ENCODE results near the gene KRTAP5-8. TPM values are rescaled to one million over a fixed set of nuclear protein-coding genes. Genes with fewer than 3 reads are reported as not detected.

Gene KRTAP5-8
- total RNA-seq, 1 donor from 2014 or later, result not detected

GRCh38 chr11:71490731-71491390, 47.0 kb upstream of the KRTAP5-8 start:
- Histone ChIP-seq H3K36me3 (peaks cover 0 to 58% of the 10 kb centered on the region in 2 donors), H3K4me1 (no peaks in the 10 kb centered on the region), H3K9me3 (no peaks in the 10 kb centered on the region), H3K4me3 (no peak overlapping the region), H3K27me3 (no peaks in the 10 kb centered on the region), H3K27ac (no peak overlapping the region)
- intact Hi-C loops (cut with DNase I), result no loop called here
- no peak for DNase-seq (ENCODE audit: extremely low spot score in 2 of 2)
- TF ChIP-seq, protein P1, sequence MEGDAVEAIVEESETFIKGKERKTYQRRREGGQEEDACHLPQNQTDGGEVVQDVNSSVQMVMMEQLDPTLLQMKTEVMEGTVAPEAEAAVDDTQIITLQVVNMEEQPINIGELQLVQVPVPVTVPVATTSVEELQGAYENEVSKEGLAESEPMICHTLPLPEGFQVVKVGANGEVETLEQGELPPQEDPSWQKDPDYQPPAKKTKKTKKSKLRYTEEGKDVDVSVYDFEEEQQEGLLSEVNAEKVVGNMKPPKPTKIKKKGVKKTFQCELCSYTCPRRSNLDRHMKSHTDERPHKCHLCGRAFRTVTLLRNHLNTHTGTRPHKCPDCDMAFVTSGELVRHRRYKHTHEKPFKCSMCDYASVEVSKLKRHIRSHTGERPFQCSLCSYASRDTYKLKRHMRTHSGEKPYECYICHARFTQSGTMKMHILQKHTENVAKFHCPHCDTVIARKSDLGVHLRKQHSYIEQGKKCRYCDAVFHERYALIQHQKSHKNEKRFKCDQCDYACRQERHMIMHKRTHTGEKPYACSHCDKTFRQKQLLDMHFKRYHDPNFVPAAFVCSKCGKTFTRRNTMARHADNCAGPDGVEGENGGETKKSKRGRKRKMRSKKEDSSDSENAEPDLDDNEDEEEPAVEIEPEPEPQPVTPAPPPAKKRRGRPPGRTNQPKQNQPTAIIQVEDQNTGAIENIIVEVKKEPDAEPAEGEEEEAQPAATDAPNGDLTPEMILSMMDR (IDR thresholded peaks at IDR 0.05), result no peak
- no peak for TF ChIP-seq POLR2A (IDR thresholded peaks at IDR 0.05)
- TF ChIP-seq POLR2AphosphoS5 (IDR thresholded peaks at IDR 0.05; ENCODE audit: insufficient read depth in 1 of 2, low read depth in 1 of 2), result no peak

DNA sequence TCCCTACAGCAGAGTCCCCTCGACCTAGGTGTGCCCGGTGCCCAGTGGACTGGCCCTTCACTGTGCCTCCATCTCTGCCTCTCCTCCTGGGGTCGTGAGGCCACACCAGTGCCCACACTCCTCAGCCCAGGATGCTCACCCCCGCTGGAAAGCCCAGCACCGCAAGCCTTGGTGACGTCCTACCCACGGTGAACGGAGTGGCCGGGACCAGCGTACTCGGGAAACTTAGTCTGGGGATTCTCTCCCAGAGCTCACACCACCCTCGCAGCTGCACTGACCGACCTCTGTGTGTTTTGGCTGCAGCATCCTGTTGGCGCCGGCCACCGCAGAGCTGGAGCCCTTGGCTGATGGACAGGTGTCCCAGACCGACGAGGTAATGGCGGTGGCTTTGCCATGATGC, 46.3 kb upstream of the KRTAP5-8 start:
- Histone ChIP-seq H3K27me3 (no peaks in the 10 kb centered on the region), H3K36me3 (peaks cover 0 to 57% of the 10 kb centered on the region in 2 donors), H3K4me3 (no peak overlapping the region), H3K4me1 (no peaks in the 10 kb centered on the region), H3K27ac (no peak overlapping the region), H3K9me3 (no peaks in the 10 kb centered on the region)
- no peak for TF ChIP-seq POLR2AphosphoS5 (IDR thresholded peaks at IDR 0.05; ENCODE audit: insufficient read depth in 1 of 2, low read depth in 1 of 2)
- TF ChIP-seq, protein P1 (IDR thresholded peaks at IDR 0.05), result no peak
- no peak for TF ChIP-seq POLR2A (IDR thresholded peaks at IDR 0.05)
- no peak for DNase-seq (ENCODE audit: extremely low spot score in 2 of 2)
- intact Hi-C loops (cut with DNase I), result no loop called here

GRCh38 chr11:71491940-71492339, 45.9 kb upstream of the KRTAP5-8 start:
- Histone ChIP-seq H3K36me3 (peaks cover 0 to 61% of the 10 kb centered on the region in 2 donors), H3K27me3 (no peaks in the 10 kb centered on the region), H3K27ac (no peak overlapping the region), H3K4me3 (no peak overlapping the region), H3K9me3 (no peaks in the 10 kb centered on the region), H3K4me1 (no peaks in the 10 kb centered on the region)
- DNase-seq (ENCODE audit: extremely low spot score in 2 of 2), result no peak
- TF ChIP-seq POLR2A (IDR thresholded peaks at IDR 0.05), result no peak
- no peak for TF ChIP-seq POLR2AphosphoS5 (IDR thresholded peaks at IDR 0.05; ENCODE audit: insufficient read depth in 1 of 2, low read depth in 1 of 2)
- TF ChIP-seq, protein P1 (IDR thresholded peaks at IDR 0.05), result no peak
- intact Hi-C loops (cut with DNase I), result no loop called here

DNA sequence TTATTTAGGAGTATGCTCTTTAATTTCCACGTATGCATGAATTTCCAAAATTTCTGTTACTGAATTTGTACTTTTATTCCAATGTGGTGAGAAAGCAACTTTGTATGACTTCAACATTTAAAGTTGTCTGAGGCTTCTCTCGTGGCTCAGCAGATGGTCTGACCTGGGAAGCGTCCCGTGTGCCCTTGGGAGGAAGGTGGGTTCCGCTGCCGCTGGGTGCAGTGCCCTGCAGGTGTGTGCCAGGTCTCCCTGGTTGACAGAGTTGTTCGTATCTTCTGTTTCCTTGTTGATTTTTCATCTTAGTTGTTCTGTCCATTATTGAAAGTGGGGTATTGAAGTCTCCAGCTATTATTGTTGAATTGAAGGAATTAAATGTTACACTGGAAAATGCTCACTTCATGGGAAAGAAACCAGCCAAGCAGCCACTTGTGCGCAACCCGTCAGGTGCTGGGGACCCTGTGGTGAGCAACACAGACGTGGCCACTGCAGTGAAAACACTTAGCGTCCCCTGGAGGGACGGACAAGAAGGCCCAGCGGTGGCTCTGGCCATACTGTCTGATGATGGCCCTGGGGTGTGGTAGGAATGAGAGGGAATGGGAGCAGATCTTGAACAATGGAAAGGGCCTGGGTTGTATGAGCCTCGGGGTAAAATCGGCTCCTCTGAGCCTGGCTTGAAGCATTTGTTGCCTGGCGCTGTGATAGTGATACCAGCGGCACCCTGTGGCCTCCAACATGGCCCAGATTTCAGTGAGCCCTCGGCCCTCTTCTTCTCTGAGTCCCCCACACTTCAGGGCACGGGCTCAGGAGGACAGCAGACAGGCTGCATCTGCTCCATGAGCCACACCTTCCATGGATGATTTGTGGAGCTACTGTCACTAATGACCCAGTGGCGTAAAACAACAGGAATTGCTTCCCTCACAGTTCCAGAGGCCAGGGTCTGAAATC, 42.3 kb upstream of the KRTAP5-8 start:
- Histone ChIP-seq H3K4me1 (no peaks in the 10 kb centered on the region), H3K27ac (no peak overlapping the region), H3K27me3 (no peaks in the 10 kb centered on the region), H3K4me3 (no peak overlapping the region), H3K36me3 (peaks cover 0 to 83% of the 10 kb centered on the region in 2 donors), H3K9me3 (no peaks in the 10 kb centered on the region)
- DNase-seq (ENCODE audit: extremely low spot score in 2 of 2), result no peak
- no peak for TF ChIP-seq POLR2A (IDR thresholded peaks at IDR 0.05)
- TF ChIP-seq, protein P1 (IDR thresholded peaks at IDR 0.05), result no peak
- TF ChIP-seq POLR2AphosphoS5 (IDR thresholded peaks at IDR 0.05; ENCODE audit: insufficient read depth in 1 of 2, low read depth in 1 of 2), result no peak
- intact Hi-C loops (cut with DNase I), result no loop called here
